ENCODE results near the gene VBP1. TPM values are rescaled to one million over a fixed set of nuclear protein-coding genes. Genes with fewer than 3 reads are reported as not detected.
"Not testable (repeated sequence)": the region's sequence is repeated elsewhere in the genome, so short reads cannot be mapped to it uniquely, and the experiment has no call there.

VBP1 gene
- total RNA-seq, 2 donors from 2014 or later: 59.2 to 60.2 TPM

GRCh38 chrX:155259752-155260151 is 43.5 kb downstream of the VBP1 start:
- intact Hi-C loops (cut with DNase I): no loop called here
- ATAC-seq (no peak), DNase-seq (no peak)

DNA sequence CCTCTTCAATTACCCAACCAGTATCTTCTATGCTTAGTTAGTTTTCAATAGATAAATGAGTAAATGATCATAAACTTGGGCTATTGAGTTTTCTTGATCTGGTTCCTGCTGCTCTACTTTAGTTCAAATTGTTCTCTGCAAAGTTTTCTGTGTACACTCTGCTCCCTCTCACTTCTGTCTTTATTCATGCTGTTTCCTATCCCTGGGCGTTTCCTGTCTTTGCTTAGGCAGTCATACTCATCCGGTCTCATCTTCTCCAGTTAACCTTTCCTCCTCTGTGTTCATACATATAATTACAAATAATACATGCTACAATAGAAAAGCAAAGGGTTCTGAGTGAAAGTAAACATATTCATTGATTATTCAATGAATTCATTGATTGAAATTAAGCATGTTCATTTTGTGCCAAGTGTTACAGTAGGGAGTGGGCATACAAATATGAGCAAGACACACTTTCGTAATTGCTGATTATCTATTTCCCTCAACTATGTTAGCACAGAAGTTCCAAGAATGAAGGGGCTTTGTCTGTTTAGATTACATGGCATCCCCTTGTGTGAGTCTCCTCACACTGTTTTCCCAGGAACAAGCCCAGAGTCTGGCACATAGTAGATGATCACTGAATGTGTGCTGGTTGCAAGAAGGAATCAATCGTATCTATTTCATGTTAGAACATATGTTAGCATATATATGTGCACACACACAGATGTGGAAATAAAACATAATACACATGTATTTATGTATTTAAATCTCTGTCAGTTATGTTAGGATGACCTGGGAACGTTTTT is 46.9 kb downstream of the VBP1 start:
- DNase-seq: no peak
- intact Hi-C loops (cut with DNase I): no loop called here
- ATAC-seq: no peak

- peak; percentile 64 for DNase-seq
- ATAC-seq: peak; percentile 91
- intact Hi-C loops (cut with DNase I): no loop called here
Measured at GRCh38 chrX:155263854-155264628, 47.8 kb downstream of the VBP1 start, which contains the start of gene RAB39B. Gene RAB39B (minus strand): TSS chrX:155264491. CDS start chrX:155264288, 203 bp downstream.

GRCh38 chrX:155266439-155266838 is 50.2 kb downstream of the VBP1 start:
- no peak for ATAC-seq
- intact Hi-C loops (cut with DNase I): no loop called here
- DNase-seq: no peak

GRCh38 chrX:155267995-155268394 is 51.7 kb downstream of the VBP1 start:
- ATAC-seq; intact Hi-C loops (cut with DNase I); DNase-seq: not testable (repeated sequence)

- ATAC-seq (no peak), DNase-seq (no peak)
- intact Hi-C loops (cut with DNase I): no loop called here
Measured at GRCh38 chrX:155270969-155271368, 54.7 kb downstream of the VBP1 start.

DNA sequence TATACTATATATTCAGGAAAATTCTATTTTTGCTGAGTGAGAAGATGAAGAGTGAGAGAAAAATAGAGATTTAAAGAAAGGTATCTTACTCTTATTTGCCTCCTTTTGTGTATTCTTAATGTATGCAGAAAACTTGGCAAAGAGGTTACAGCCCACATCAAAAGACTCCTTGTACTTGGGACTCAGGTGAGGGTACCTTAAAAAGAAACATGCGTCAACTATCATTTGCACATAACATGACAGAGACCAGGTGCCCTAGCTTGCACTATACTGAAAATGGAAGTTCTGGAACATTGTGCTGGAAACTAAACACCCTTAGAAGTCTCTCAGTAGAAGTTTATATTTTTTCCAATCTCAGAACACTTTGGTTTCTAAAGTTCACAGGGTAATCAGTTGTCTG is 63.6 kb downstream of the VBP1 start:
- ATAC-seq (no peak), DNase-seq (no peak)
- intact Hi-C loops (cut with DNase I): no loop called here

Other genes with a start within 250 kb of the VBP1 start
- 10 to 100 TPM; 45.7 to 53.6 TPM for gene F8, start 193.7 kb upstream of the VBP1 start, total RNA-seq
- gene FUNDC2, start 189.6 kb upstream of the VBP1 start, total RNA-seq: 100 to 1,000 TPM; 268 to 283 TPM
- gene CMC4, start 145.3 kb upstream of the VBP1 start, total RNA-seq: 10 to 100 TPM; 18.4 to 19.4 TPM
- gene MTCP1, start 145.3 kb upstream of the VBP1 start, total RNA-seq: 10 to 100 TPM; 51.5 to 53.6 TPM
- gene BRCC3, start 145.0 kb upstream of the VBP1 start, total RNA-seq: 10 to 100 TPM; 11.8 to 13.4 TPM
- gene RAB39B, start 48.0 kb downstream of the VBP1 start, total RNA-seq: under 1 TPM; 0.24 to 0.27 TPM
- 10 to 100 TPM; 14.6 to 20.1 TPM for gene CLIC2, start 118.2 kb downstream of the VBP1 start, total RNA-seq
- gene F8A2, start 165.6 kb downstream of the VBP1 start, total RNA-seq: not detected
- gene F8A3, start 242.2 kb downstream of the VBP1 start, total RNA-seq: 1 to 10 TPM in 1 of 2 donors, not detected in 1; 5.9 TPM